Right kidney (tissue), 9 donors: ENCODE results near the gene CATSPER4.
A peak's percentile ranks its signal among the peaks of the same experiment; 100 is the strongest.

ENCODE experiments used
- DNase-seq: peaks from one replicate; pipeline ENCODE4 v3.0.0-alpha.2; 2016
- long read RNA-seq, 8 donors: transcript quantifications; one replicate each; lab custom pipeline, GENCODE V29; 2026

Gene CATSPER4
- long read RNA-seq, donor 1 = 0 reads
- long read RNA-seq, donor 2 = 0 reads
- long read RNA-seq, donor 3 = 0 reads
- long read RNA-seq, donor 4 = 0 reads
- long read RNA-seq, donor 5 = 0 reads
- long read RNA-seq, donor 6 = 0 reads
- long read RNA-seq, donor 7 = 0 reads
- long read RNA-seq, donor 8 = 0 reads

DNA sequence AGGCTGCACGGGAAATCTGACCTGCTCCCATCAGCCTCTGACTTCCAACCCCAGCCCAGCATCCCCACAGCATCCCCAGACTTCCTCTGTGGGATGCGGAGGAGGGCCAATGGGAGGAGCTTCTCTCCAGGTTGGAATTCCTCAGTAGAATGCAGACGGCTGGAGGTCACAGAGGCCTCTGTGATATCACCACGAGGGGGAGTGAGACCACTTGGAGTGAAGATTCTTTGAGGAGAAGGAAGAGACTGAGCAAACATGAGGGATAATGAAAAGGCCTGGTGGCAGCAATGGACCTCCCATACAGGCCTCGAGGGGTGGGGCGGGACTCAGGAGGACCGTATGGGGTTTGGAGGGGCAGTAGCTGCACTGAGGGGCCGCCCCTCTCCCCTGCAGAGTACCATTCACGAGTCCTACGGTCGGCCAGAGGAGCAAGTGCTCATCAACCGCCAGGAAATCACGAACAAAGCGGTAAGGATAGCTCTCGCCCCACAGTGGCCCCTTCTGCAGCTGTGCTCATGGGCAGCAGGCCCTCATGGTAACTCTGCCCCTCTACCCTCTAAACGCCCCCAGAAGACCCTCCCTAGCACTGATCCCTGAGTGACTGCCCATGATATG is at the start of gene CATSPER4:
TSS of gene CATSPER4 (plus strand) at position 230 of the 615 bp plus-strand sequence. CDS start at position 256, 26 bp downstream.
- peak; percentile 38 for DNase-seq

GRCh38 chr1:26142159-26142558 is 48.2 kb upstream of the CATSPER4 start:
- DNase-seq = no peak

DNA sequence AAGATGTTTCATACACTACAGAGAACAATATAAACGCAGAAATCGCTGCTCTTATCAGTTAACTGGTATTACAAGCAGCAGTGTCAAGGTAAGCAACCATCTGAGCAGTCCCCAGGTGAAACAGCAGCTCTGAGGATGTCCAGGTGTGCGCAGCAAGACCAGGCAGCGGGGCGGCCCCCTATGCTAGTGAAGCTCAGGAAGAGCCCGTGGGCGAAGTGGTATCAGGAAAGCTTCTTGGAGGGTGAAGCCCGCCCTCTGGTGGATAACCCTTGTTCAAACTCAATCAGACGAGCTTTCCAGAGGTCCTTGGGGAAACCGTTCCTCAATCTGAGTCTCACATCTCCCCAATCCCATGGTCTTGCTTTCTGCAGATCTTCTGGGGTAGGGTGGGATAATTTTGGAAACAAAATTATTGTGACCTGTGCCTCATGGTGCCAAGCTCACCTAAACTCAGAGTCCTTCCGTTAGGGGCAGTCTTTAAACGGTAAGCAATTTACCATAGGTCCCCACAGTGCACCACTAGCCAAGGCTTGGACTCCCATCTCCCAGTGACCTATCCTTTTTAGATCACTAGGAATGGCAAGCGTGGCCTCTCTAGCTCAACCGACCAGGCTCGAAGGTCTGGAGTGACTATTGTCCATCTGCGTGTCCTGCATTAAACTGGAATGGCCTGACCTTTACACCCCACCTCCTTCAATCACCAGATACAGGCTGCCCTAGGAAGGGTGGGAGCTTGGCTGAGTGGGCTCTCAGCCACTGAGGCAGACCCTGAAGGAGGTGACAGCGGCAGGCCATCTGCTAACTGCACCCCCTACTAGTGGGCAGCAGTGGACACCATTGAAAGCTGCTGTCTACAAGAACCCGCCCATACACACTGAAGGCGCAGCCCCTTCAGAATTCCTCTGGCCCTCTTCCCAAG is 45.1 kb upstream of the CATSPER4 start:
- DNase-seq = peak; percentile 61

- no peak for DNase-seq
Observed at GRCh38 chr1:26145960-26146294, 44.5 kb upstream of the CATSPER4 start.

DNA sequence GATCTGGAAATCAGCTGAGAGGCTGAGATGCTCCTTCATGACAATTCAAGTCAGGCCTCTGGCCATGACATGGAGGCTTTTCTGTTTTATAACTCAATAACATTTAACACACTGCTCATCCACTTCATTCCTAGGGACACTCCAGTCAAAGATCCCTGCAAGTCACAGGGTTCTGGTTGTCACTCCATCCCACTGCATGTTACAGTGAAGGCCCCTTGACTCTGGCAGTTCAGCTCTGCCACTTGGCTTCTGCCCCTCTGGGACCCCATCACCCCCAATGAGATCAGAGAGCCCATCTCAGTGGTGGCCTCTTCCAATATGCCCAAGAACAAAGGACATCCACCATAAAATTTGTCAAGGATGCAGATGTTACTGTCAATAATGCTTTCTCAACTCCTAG is 41.5 kb upstream of the CATSPER4 start:
- no peak for DNase-seq

GRCh38 chr1:26153966-26154532 is 36.4 kb upstream of the CATSPER4 start:
- DNase-seq = no peak

GRCh38 chr1:26154750-26155149 is 35.7 kb upstream of the CATSPER4 start:
- no peak for DNase-seq

GRCh38 chr1:26155370-26156284 is 34.8 kb upstream of the CATSPER4 start:
- DNase-seq = no peak

DNA sequence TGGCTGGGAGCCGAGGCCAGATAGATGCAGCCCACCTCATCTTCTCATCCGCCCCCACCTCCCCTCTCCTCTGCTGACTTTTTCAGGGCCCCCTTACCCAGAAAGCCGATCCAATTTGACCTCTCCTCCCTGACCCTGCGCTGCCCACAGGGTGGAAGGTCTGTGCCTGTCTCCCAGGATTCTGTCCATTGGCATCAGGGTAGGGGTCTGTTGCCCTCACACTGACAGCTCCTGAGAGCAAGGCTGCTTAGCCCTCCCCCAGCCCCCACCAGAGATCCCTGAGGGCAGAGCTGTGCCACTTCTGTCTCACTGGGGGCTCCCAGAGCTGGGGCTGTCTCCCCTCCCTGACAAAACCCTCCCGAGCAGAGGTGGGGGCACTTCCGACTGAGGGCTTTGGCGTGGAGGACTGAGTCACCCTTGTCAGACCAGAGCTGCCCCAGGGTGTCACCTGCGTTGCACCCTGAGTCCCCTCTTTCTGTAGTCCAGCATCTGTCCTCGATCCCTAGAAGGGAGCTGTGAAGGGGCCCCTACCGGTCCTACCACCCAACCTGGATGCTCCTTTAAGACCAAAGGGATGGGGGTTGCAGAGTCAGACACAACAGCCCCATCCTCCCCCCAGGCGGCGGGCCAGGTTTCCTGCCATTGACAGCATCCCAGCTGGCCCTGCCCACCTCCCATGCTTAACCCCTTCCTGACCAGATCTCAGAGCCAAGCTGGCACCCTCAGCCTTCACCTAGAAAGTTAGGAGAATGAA is 33.9 kb upstream of the CATSPER4 start:
- no peak for DNase-seq

DNA sequence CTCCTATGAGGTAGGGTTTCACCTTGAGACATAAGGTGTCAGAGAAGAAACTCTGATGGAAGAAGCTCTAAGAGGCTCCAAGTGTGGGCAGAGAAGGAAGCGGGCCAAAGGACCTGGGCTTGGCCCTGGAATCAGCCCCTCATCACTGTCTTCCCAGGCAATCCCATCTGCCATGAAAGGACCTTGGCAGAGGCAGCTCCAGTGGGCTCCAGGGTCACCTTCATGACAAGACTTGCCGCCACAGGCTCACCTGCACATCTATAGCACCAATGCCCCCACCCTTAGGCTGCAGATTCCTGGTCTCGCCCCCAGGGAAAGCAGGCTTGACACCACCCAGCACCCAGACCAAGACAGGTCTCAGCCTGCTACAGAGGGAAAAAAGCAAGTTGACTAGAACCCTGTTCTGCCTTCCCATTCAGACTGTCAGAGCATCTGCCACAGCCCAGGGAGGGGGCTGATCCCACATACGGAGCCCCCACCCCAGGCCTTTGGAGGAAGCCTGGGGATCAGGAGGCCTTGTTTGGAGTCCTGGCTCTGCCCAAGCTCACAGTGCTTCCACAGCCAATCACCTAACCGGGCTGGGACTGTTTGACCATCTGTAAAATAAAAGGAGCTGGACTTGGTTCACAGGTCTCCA is 32.0 kb upstream of the CATSPER4 start:
- DNase-seq = no peak

GRCh38 chr1:26158908-26159742 is 31.3 kb upstream of the CATSPER4 start, which contains the start of gene FAM110D:
Gene FAM110D (plus strand): TSS chr1:26159079. CDS start chr1:26161292, 2,213 bp downstream.
- DNase-seq = no peak

- no peak for DNase-seq
Observed at GRCh38 chr1:26159743-26160039, 30.7 kb upstream of the CATSPER4 start.

GRCh38 chr1:26160527-26161414 is 29.6 kb upstream of the CATSPER4 start:
- DNase-seq = no peak

DNA sequence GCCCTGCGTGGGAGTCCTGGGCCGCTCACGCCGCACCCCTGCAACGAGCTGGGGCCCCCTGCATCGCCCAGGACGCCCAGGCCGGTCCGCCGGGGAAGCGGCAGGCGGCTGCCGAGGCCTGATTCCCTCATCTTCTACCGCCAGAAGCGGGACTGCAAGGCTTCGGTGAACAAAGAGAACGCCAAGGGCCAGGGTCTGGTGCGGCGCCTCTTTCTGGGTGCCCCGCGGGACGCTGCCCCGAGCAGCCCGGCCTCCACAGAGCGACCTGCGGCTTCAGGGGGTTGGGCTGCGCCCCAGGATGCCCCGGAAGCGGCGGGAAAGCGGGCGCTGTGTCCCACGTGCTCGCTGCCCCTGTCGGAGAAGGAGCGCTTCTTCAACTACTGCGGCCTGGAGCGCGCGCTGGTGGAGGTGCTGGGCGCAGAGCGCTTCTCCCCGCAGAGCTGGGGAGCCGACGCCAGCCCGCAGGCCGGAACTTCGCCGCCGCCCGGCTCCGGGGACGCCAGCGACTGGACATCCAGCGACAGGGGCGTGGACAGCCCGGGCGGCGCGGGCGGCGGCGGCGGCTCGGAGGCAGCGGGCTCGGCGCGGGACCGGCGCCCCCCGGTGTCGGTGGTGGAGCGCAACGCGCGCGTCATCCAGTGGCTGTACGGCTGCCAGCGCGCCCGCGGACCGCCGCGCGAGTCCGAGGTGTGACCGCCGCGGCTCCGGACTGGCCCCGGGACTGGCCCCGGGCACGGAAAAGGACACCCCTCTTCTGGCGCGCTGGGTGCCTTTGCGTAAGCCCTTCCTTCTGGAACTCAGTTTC is 28.8 kb upstream of the CATSPER4 start:
- DNase-seq = peak; percentile 92

- no peak for DNase-seq
Observed at GRCh38 chr1:26162220-26162709, 28.1 kb upstream of the CATSPER4 start.

GRCh38 chr1:26163684-26164035 is 26.7 kb upstream of the CATSPER4 start:
- DNase-seq = no peak

- peak; percentile 78 for DNase-seq
Observed at GRCh38 chr1:26164036-26164860, 26.2 kb upstream of the CATSPER4 start.
